Suppressor macrophage treated with lipopolysaccharide for 1 hour (primary cell): Measurements from ENCODE around the gene DCXR.

ENCODE experiments used
- DNase-seq, 3 donors: peaks; one replicate each; pipeline ENCODE4 v3.0.0-alpha.2; 2020 to 2022

Gene DCXR

DNA sequence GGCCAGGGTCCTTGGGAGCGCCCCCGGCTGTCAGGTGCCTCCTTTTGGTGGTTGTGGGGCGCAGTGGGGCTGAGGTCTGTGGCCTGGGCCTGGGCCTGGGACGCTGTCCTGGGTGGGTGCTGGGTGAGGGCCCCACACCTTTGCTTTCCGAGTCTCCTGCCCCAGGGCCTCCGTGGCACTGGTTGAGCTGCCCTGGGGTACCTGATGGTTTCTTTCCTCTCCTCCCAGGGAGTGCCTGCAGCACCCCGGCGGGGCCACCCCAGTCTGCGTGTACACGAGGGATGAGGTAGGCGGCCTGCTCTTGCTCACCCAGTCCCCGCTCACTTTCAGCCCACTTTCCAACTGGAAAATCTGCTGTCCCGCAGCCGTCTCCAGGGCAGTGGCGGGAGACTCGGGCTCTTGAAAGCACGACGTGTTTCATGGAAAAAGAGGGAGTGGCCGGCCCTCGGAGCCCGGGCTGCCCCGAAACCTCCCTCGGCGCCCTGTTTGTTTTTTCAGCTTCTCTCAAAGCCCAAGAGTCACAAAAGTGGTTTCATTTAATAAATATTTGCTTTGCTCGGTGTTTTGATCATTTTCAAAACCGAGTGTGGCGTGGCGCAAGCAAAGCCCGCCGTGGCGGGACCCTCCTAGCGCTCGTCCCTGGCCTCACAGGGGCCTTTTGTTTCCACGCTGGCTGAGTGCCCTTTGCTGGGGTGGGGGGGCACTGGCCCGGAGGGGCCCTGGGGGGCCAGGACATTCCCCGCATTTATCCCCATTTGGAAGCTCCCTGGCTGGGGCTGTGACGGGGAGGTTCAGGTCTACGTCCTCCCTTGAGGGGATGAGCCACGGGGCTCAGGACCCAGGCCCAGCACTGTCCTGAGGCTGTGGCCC lies 42.7 kb downstream of the DCXR start:
- DNase-seq, result no peak

- no peak for DNase-seq
Observed at GRCh38 chr17:81993729-81994592, 43.5 kb downstream of the DCXR start.

DNA sequence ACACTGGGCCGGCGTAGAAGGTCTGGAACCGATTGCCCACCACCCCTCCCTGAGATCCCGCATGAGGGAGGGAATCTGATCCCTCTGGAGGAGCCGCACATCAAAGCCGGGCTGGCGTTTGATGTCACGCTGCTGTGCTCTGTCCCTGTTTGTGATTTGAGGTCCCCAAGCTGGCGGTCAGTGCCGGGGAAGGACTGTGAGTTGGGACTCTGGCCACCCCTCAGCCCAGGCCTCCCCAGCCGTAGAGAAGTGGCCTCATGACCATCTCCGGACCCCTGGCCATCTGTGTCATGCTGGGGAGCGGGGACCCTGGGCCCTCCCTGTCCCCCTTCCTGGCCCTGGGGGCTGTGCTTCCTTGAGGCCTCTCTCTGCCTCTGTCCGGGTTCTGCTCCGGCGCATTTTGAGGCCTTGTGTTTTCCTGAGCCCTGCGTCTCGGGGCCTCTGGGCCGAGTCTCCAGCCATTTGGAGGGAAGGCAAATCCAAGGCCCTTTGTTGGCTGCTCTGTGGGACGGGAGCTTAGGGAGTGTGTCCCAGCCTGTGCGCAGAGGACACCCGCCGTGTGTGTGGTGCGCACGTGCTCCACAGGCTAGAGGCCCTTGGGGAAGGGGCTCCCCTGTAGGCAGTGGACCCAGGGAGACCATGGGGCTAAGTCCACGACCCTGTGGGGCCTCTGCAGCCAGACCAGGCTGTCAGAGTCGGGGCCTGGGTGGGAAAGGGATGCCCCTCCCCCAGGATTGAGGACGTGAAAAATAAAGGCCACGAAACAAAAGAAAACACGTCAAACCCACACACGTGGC lies 45.0 kb downstream of the DCXR start:
- no peak for DNase-seq

- DNase-seq, result no peak
Observed at GRCh38 chr17:81991684-81992305, 45.7 kb downstream of the DCXR start.

- no peak for DNase-seq
Observed at GRCh38 chr17:81990836-81991683, 46.4 kb downstream of the DCXR start.

- DNase-seq, result no peak
Observed at GRCh38 chr17:81987161-81987770, 50.2 kb downstream of the DCXR start.

GRCh38 chr17:81986606-81987005 lies 50.9 kb downstream of the DCXR start:
- DNase-seq, result no peak
